K562 (cell line): ENCODE data around the gene ATP2B1. TPM values are rescaled to one million over a fixed set of nuclear protein-coding genes. Genes with fewer than 3 reads are reported as not detected.

Experiments
- CBFA2T2 ChIP-seq: fragments of 450-650 bp; conservative IDR thresholded peaks from 2 replicates; pipeline ENCODE4 v1.6.1; 2017; ENCODE audit warnings: mild to moderate bottlenecking
- CBFA2T3 ChIP-seq: fragments of 450-650 bp; IDR thresholded peaks from 2 replicates; pipeline ENCODE4 v1.6.1; 2017
- CCNT2 ChIP-seq: IDR thresholded peaks from 2 replicates; pipeline ENCODE4 v1.6.1; 2011; ENCODE audit warnings: borderline replicate concordance, low read depth, mild to moderate bottlenecking, moderate library complexity, mixed read lengths, low read length; ENCODE audit not compliant: insufficient read length; ENCODE audit errors: extremely low read depth
- FOXA1 ChIP-seq: fragments of 450-650 bp; IDR thresholded peaks from 2 replicates; pipeline ENCODE4 v1.6.1; 2016; ENCODE audit warnings: mild to moderate bottlenecking, borderline replicate concordance
- HDAC6 ChIP-seq: IDR thresholded peaks from 2 replicates; pipeline ENCODE4 v1.6.1; 2012; ENCODE audit warnings: low read depth, mild to moderate bottlenecking, control low read depth, inconsistent platforms, low read length, moderate library complexity
- NCOR1 ChIP-seq: fragments of 450-650 bp; IDR thresholded peaks from 2 replicates; pipeline ENCODE4 v1.6.1; 2016; ENCODE audit warnings: mild to moderate bottlenecking, moderate library complexity
- PCBP1 ChIP-seq: fragments of 200-400 bp; formaldehyde crosslinking; IDR thresholded peaks from 2 replicates; pipeline ENCODE4 v1.6.1; 2018; ENCODE audit warnings: mild to moderate bottlenecking, low read depth, low read length; ENCODE audit not compliant: poor library complexity, severe bottlenecking
- POLR2G ChIP-seq: fragments of 200-400 bp; formaldehyde crosslinking; IDR thresholded peaks from 2 replicates; pipeline ENCODE4 v1.6.1; 2017; ENCODE audit warnings: low read depth, mild to moderate bottlenecking, antibody characterized with exemption, low read length, moderate library complexity
- PRDM10 ChIP-seq: fragments of 450-650 bp; IDR thresholded peaks from 2 replicates; pipeline ENCODE4 v1.6.1; 2018; ENCODE audit not compliant: partially characterized antibody
- RHOXF2B ChIP-seq: fragments of 250-450 bp; sonication (Bioruptor Pico); conservative IDR thresholded peaks from 2 replicates; pipeline ENCODE4 v1.5.1; 2021
- SMARCA4 ChIP-seq: fragments of 450-650 bp; IDR thresholded peaks from 2 replicates; pipeline ENCODE4 v1.6.1; 2016
- TAL1 ChIP-seq: fragments of 450-650 bp; IDR thresholded peaks from 2 replicates; pipeline ENCODE4 v1.6.1; 2016; ENCODE audit warnings: mild to moderate bottlenecking
- ZNF436 ChIP-seq: fragments of 250-450, 450-650 bp; sonication (Bioruptor Pico); formaldehyde crosslinking; IDR thresholded peaks from 2 replicates; pipeline ENCODE4 v1.7.0; 2020; ENCODE audit warnings: mild to moderate bottlenecking
- ZNF644 ChIP-seq: fragments of 200-800 bp; sonication (Bioruptor generic); IDR thresholded peaks from 2 replicates; pipeline ENCODE4 v1.6.1; 2016; ENCODE audit warnings: low read depth, missing genetic modification characterization, missing compliant biosample characterization
- polyA plus RNA-seq, 8 experiments: library from polyadenylated mRNA; depleted of rRNA in 4 of 8; stranded (reverse) in 5 of 8; unstranded in 3 of 8; fragments of >200 nt; fragmentation: Nextera tagmentation in 2 of 8; fragmentation: Illumina TruSeq in 1 of 8; extraction: Ambion mirVana in 2 of 8; extraction: Trizol in 1 of 8; gene quantifications; 2 replicates each; pipeline versions ENCODE4 v1.2.1 to v1.2.3, GENCODE V29; 2011 to 2014; ENCODE audit warnings: inconsistent platforms in 1 of 8, missing spikeins in 1 of 8
- total RNA-seq, 7 experiments: library from RNA; depleted of rRNA in 6 of 7; stranded (reverse); fragments of >200 nt in 6 of 7; fragmentation: Illumina TruSeq in 2 of 7; extraction: Trizol in 2 of 7; gene quantifications; 2 replicates each; pipeline versions ENCODE4 v1.2.1 to v1.2.3, GENCODE V29; 2011 to 2021; ENCODE audit warnings: low replicate concordance in 1 of 7

The ATP2B1 gene
- total and polyA plus RNA-seq, 9 of the 15 experiments (the other 6 are each of a cell fraction or from before 2014, with no cell fraction given) = 8.6 to 39.0 (median 27.8) TPM

- TF ChIP-seq PCBP1 (no peak), CBFA2T3 (peak; percentile 76), ZNF436 (no peak), HDAC6 (no peak), TAL1 (peak; percentile 63), CCNT2 (no peak), FOXA1 (no peak), SMARCA4 (0 out of 2 replicates have a peak, but pooled peaks have one; percentile 23), CBFA2T2 (peak; percentile 60), PRDM10 (no peak), POLR2G (no peak), RHOXF2B (no peak), NCOR1 (0 out of 2 replicates have a peak, but pooled peaks have one; percentile 46), ZNF644 (tag) (no peak)
Measured at GRCh38 chr12:89544022-89544421, 164.6 kb downstream of the ATP2B1 start (continued).
